Upper lobe of left lung (tissue), 4 donors: ENCODE results near the gene ZNF777.

Source experiments
- CTCF ChIP-seq, 6 experiments: fragments of 450-650 bp in 4 of 6; fragments of 200-600 bp in 2 of 6; sonication (generic) in 2 of 6; IDR thresholded peaks; one replicate each; pipeline ENCODE4 v1.5.1; 2016 to 2019; ENCODE audit warnings: antibody characterized with exemption in 6 of 6
- EP300 ChIP-seq, 4 donors: sonication (generic); formaldehyde crosslinking; IDR thresholded peaks; one replicate each; pipeline ENCODE4 v1.5.1; 2017; ENCODE audit warnings: antibody characterized with exemption in 4 of 4, control low read depth in 2 of 4
- POLR2A ChIP-seq, 4 donors: fragments of 450-650 bp; IDR thresholded peaks; one replicate each; pipeline ENCODE4 v1.5.1; 2016 to 2017; ENCODE audit warnings: antibody characterized with exemption in 4 of 4, mild to moderate bottlenecking in 2 of 4
- POLR2AphosphoS5 ChIP-seq, 2 donors: sonication (generic); formaldehyde crosslinking; IDR thresholded peaks; one replicate each; pipeline ENCODE4 v1.5.1; 2017; ENCODE audit warnings: antibody characterized with exemption in 2 of 2

DNA sequence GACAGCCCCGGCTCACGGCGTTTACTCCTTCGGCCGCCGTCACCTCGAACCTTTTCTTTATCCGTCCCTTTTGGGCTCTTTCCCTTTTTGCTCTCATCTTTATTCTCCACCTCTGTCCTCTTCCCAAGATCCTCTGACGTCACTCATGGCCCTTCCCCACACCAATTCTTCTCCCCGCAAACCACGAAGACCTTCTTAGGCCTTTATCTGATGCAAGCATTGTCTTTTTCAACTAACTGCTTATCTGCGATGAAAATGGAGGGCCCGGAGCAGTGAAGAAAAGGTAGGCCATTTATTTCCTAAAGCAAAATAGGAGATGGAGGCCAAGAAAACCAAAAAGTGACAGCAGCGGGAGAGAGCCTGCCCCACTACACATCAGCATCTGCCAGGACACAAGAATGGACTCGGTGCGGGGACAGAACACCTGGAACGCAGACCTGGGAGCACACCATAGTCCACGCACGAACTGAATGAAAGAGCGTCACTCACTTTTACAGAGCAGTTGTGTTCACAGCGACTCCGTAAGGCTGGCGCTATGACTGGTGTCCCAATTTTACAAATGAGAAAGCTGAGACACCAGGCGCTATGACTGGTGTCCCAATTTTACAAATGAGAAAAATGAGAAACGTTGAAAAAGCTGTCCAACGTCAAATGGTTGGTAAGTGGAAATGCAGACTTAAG lies 45.3 kb downstream of the ZNF777 start:
- TF ChIP-seq CTCF (IDR thresholded peaks at IDR 0.05) (no peak), POLR2AphosphoS5 (IDR thresholded peaks at IDR 0.05) (no peak), POLR2A (IDR thresholded peaks at IDR 0.05) (no peak), EP300 (IDR thresholded peaks at IDR 0.05) (no peak)
